ENCODE data around the gene SYNGR2.

Gene SYNGR2

DNA sequence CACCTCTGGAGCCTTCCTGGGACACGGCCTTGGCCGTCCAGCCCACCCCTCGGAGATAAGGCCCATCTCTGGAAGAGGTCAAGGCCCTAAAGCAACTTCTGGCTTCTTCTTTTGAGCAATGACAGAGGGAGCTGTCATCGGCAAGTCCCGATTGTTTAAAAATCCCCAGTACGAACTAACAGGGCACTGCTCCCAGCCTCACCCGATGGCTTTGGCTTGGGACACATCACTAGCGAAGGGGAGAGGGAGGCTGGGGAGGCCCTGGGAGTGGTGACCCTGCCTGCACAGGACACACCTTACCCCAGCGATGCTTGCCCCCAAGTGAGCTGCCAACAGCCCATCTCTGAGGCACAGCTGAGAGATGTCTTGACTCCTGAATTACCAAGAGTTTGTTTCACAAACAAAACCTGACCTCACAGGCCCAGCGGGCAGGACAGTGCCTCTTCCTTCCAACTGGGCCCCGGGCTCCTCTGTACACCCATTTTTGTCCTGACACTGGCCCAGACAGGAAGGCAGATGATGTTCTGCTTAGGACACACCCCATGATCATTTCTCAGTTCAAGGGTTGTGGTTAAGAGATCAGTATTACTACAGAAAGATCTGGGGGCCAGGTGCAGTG is 4.8 kb downstream of the SYNGR2 start:
- DNase-seq = no peak

DNA sequence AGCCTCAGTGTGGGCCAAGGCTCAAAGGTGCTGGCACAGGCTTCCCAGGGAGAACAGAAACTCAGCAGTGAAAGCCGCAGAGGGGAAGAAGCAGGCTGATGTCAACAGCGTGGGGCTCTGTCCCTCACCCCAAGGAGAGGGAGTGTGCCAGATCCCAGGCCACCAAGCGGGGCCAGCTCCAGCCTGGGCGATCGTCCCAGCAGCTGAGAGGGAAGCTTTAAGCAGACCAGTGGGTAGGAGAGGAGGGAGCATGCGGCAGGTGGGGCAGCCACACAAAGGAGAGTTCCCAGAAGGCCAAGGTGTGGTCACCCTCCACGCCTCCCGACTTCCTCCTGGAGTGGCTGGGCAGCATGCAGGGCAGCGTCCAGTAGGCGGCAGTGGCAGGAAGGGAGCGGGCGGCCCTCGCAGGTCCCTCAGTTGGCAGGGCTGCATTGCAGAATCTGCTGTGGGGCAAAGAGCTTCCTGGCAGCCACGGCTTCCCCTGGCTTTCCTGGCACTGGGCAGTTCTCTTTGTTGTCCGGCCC is 6.0 kb downstream of the SYNGR2 start:
- peak; percentile 46 for DNase-seq

DNA sequence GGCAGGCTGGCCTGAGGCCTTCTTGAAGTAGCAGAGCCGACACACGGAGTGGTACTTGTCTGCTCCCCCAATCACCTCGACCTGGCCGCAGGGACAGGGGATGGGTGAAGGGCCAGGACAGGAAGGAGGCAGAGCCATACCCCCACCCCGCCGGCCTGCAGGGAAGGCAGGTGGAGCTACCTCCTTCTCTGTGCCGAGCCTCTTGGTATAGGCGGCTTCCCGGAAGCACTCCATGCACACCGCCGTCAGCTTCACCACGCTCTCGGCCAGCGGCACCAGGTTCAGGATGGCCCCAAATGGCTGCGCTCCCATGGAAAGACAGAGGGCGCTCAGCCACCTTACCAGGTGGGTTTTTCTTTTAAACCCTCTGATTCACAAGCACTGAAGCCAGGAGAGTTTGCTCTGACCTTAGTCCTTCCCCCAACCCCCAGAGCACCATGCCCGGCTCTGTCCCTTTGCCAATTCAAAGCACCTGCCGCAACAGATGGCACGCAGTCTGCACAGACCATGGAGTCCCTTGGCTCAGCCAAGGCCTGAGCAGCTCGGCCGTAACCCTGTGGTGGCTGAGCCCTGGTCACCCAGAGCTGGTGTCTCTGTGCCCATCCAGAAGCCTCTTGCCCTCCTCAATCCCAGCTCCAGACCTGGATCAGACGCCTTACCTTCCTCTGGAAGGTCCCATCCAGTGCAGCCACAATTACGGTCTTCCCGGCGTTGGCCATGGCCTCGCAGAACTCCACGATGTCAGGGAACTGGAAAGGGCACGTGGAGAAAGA is 6.7 kb downstream of the SYNGR2 start:
- DNase-seq = no peak

DNA sequence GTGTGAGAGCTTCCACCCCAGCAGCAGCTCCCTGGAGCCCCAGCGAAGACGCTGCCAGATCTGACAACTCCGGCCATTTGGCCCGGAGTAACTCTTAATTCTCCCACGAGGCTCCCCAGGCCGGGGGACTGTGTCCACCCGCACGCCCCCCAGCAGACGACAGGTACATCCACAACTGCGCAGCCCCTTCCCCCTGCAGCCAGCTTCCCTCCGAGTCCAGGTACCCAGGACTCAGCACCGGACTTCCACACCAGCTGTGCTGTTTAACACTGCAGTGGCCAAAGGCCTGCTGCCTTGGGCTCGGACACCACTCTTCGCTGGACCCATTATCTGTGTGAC is 7.2 kb downstream of the SYNGR2 start:
- no peak for DNase-seq

DNA sequence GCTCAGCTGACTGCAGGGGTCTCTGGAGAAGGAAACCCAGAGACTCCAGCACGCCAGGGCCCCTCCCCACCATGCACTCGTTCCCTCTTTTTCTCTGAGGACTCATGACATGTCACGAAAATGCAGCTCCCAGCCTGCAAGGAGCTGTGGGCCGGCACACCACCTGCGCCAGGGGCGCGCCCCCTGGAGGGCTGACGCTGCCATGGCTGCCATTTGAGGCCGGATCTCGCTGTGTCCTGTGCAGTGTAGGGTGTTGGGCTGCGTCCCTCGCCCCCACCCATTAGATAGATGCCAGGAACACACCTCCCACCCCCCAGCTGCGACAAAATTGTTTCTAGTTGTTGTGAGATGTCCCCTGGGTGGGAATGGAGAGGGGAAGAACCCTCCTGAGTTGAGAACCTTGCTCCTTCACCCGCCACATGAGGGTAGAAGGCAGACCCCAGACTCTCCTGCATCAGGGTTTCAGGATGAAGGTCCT is 8.2 kb downstream of the SYNGR2 start:
- DNase-seq = peak; percentile 70

DNA sequence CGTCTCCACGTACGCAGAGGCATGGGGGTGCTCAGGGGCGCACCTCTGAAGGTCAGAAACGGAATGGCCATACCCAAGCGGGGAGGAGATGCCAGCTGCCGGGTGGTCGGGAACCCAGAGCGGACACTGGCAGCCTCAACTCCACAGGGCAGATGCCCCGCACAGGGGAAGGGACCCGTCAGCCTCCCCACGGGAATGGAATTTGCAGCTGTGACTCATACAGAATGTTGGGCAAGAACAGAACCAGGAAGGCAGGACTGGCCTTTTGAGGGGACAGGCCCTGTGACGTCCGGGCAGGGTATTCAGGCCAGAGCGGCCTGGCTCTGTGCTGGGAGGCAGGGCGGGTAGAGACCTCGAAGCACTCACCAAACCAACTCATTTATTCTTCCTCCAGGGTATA is 11.0 kb downstream of the SYNGR2 start:
- no peak for DNase-seq

DNA sequence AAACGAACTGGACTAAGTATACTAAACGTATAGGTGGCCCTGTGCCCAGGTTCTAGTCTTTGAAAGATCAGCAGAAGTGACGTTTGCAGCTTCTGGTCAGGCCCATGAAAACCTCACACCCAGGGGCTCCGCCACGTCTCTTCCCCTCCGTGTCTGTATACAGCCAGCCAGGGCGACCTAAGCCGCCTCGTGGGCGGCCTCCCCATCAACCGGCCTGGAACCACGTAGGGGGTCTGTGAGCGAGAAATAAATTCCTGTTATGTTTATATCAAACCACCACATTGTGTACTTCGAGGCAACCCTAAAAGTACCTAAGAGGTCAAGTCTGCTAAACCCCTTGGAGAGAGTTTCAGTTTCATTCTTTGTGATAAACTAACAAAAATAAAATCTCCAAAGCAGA is 11.7 kb downstream of the SYNGR2 start:
- DNase-seq = no peak

DNA sequence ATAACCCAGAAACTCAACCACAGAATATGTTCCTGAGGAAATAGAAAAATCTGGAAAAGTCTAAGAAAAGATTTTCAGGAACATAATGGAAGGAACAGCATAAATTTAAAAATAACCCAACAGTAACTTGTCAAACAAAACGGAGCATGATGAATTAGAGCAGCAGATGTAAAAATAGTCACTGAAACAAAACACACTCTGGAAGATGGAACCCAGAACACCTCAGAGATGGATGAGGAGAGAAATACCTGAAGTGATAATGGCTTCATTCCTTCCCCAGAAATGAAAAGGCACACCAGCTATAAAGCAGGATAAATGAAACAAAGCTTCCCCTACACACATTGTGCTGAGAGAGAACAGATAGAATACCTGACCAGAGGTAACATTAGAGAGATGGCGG is 12.1 kb downstream of the SYNGR2 start:
- no peak for DNase-seq

DNA sequence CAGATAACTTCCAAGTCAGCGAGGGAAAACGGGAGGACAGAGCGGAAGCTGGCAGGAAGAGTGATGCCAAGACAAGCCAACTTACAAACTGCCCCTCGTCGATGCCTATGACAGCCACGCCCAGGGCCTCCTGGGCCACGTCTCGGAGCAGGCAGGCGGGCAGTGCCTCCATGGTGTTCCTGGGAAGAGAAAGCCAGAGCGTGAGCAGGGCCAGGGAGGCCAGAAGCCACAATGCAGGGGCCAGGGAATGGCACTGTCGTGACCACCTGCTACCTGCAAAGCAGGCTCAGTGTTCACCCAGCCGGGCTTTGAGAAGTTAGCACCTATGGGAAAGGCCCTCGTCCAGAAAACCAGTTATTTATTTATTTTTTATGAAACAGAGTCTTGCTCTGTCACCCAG is 14.1 kb downstream of the SYNGR2 start:
- no peak for DNase-seq

DNA sequence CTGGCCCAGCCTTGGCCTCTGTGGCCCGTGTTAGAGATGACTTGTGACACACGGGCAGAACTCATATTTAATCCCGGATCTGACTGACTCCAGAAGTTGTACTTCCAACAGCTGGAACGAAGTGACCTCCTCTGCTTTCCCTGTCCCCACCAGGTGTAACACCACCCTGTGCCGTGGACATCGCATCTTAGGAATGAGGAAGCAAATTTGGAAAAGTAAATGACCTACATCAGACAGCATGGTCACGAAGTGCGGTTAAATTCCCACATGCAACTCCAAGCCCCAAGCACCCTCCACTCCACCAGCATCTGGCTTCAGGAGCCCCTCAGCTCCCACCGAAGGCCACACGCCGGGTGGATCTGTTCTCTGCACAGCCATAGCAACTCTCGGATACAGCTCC is 15.5 kb downstream of the SYNGR2 start:
- DNase-seq = no peak

DNA sequence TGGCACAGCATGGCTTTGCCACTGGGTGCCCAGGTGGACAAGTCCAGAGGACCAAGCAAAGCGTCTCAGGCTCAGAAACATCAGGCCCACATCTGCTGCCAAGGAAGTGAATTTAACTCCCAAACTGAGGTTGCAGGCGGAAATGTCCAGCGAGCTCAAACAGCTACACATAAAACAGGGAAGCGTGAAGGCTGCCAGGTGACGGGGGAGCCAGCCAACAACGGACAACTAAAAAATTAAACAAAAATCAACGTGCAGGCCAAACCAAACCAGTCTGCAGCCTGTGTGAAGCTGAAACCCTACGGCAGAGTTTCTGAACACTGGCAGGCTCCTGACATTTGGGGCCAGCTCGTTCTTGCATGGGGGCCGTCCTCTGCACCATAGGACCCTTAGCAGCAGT is 16.0 kb downstream of the SYNGR2 start:
- DNase-seq = peak; percentile 53

DNA sequence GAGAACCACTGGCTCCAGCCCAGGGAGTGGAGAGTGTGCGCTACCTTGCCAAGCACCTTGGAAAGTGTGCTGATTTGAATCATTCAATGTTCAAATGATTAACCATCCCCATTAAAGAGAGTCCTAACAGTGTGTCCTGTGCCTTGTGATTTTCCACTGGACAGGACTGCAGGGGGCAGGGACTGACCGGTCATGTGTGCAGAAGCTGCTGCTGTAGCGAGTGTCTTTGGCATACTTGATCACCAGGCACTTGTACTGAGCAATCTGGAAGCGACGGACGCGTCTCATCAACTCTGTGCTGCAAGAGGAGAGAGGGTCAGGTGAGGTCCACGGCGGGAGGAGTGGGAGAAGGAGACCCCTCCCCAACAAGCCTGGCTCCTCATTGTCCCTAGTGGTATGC is 16.5 kb downstream of the SYNGR2 start:
- no peak for DNase-seq

DNA sequence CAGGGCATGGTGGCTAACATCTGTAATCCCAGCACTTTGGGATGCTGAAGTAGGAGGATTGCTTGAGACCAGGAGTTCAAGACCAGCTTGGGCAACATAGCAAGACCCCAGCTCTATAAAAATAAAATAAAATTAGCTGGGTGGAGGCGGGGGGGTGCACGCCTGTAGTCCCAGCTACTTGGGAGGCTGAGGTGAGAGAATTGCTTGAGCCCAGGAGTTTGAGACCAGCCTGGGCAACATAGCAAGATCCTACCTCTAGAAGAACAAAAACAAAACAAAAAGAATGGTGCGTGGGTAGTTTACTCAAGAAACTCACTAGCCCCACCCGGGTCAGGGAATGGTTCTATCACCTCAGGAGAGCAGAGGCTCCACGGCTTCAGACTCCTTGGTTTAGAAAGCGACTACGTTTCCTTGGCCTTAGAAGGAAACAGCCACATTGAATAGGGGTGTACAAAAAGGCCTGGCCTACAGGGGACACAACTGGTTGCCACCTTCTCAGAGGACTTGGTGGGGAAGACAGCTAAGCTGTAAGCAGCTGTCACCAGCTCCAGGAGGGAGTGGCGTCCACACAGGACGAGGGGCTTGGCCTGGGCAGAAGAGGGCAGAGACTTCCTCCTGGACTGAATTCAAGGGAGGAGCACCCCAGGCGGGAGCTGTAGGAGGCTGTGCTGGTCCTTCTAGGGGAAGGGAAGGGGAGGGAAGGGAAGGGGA is 17.8 kb downstream of the SYNGR2 start:
- DNase-seq = peak; percentile 66

DNA sequence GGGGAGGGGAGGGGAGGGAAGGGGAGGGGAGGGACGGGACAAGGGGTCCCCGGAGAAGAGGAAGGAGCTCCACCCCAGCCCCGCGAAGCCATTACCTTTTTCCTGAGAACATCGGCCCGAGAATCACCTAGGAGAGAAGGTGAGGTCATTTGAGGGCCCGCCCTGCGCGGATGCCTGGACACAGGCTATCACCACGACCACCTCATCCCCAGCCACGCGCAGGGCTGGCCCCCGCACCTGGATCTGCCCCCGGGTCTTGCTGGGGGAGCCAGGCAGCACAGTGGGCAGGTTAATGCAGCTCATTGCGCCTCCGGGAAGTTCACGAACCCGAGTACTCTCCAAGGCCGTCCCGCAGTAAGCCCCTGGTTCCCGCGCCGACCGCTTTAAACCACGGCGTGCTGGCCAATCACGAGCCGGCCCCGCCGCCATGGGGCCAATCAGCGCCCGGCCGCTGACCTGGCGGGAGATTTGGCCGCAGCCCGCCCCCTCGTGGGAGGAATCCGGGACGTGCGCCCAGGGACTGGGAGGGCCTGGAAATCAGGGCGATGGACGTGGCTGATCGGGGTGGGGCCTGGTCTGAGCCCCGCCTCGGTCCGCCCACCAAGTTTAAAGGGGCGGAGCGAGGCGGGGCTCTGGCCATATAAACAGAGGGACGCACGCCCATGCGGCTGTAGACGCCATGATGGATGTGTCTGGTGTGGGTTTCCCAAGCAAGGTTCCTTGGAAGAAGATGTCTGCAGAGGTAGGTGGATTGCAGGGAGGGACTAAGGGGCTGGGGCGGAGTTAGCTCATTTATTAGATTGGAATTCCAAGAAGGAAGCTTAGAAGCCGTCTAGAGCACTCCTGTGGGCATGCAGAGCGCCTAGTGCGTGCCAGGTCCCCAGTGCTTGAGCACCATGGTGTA is 18.6 kb downstream of the SYNGR2 start, which contains the start of the genes AFMID and TK1:
Gene AFMID, plus strand, starts transcription at position 671 of the 904 bp plus-strand sequence. Its CDS starts 9 bp downstream, at position 680.
Gene TK1, minus strand, starts transcription at position 361 of the 904 bp plus-strand sequence. Its CDS starts 58 bp downstream, at position 303.
- DNase-seq = peak; percentile 98

DNA sequence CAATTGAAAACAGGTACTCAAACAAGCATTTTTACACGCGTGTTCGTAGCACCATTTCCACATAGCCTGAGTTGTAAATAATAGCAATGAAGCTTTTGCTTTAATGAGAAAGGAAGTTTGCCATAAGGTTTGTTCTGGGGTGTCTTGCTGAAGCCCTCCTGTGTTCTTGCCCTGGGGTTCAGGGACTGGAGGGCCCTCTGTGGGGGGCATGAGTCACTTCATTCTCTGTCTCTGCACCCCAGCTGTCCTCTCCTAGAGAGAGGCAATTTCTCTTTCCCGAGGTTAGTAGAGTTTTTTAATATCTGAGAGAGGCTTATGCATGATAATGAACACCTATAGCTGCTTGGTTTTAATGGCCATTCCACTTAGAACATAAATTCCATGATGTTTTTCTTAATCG is 28.3 kb downstream of the SYNGR2 start:
- DNase-seq = no peak

DNA sequence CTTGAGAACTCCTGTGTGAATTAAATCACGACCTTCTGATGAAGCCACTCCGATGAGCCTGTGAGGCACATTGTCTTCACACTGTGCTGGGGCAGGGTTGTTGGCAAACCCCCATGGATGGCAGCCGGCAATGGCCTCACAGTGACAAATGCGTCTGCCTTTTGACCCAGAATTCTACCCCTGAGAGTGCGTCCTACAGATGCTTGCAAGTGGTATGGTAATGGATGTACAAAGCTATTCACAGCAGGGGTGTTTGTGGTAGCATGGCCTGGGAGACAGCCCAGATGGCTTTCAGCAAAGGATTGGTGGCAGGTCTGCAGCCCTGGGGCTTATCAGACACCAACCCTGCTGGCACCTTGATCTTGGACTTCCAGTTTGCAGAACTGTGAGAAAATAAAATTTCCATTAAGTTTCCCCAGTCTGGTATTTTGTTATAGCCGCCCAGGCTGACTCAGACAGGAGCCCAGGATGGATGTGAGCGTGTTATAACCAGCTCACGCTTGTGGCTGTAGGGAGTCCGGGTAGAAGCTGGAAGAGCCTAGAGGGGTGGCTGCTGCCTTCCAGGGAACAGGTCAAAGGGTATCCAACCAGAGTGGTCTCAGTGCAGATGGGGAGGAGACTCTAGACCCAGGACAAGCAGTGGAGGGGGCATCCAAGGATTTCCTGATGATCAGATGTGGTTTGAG is 28.9 kb downstream of the SYNGR2 start:
- DNase-seq = no peak

DNA sequence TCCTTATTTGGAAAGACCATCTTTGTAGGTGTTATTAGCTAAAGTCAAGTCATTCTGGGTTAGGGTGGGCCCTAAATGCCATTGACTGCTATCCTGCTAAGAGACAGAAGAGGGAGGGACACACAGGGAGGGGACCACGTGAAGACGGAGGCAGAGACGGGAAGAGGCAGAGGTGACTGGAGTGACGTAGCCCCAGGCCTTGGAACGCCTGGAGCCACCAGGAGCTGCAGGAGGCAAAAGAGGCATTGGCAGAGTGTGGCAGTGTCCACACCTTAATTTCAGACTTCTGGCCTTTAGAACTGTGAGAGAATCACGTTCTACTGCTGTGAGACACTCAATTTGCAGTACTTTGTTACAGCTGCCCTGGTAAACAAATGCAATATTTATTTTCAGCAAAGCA is 32.1 kb downstream of the SYNGR2 start:
- DNase-seq = no peak

DNA sequence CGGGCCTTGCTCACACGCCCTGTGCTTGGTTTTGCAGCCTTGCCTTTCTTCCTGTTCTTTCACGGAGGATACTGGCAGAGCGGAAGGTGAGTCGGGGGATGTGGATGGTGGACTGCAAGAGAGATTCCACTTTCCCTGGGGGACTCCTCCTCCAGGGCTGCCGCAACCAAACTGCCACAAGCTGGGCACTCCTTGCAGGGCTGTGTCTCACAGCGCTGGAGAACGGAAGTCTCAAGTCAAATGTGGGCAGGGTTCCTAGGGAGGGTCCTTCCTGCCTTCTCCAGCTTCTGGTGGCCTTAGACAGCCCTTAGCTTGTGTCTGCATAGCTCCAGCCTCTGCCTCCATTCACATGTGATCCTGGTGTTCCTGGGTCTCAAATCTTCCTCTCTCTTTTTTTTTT is 34.3 kb downstream of the SYNGR2 start:
- DNase-seq = no peak

DNA sequence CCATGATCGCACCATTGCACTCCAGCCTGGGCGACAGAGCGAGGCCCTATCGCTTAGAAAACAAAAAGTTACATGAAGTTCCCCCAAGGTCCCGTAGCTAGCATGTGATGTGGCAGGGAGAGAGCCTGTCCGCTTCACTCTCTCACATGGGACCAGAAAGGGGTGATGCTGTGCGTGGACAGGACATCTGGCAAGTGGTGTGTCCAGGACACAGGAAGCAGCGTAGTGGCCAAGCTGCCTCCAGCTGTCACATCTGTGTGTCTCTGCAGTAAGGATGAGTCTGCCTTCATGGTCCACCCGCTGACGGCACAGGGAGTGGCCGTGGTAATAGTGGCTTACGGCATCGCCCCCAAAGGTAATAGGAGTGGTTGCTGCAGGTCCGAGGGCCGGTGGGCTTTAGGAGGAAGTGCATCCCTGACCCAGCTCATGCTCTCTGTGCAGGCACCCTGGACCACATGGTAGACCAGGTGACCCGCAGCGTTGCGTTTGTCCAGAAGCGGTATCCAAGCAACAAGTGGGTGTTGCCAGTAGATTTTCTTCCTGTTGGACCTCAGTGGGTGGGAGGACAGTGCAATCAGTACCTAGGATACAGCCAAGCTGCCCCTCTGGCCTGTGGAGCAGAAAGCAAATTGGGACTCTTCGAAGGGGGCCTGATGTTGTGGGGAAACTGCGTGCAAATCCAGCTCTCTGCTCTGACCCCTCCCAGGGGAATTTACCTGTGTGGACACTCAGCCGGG is 36.2 kb downstream of the SYNGR2 start:
- no peak for DNase-seq

DNA sequence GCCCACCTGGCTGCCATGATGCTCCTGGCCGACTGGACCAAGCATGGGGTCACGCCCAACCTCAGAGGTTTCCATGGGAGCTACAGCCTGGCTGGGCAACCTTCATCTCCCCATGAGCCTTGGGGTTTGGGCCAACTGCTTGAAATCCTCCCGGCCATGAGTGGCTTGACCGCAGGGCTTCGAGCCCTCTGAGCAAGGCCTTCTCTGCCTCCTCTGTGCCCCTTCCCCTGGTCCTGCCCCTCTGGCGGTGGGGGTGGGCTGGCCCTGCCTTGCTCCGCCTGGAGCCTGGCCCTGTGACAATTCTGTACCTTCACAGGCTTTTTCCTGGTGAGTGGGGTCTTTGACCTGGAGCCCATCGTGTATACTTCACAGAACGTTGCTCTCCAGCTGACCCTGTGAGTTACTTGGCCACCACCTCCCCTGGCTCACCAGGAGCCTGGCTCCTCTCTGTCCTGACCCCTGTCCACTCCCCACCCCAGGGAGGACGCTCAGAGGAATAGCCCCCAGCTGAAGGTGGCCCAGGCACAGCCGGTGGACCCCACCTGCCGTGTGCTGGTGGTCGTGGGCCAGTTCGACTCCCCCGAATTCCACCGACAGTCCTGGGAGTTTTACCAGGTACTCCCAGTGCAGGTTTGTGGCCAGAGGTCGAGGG is 36.9 kb downstream of the SYNGR2 start:
- no peak for DNase-seq

DNA sequence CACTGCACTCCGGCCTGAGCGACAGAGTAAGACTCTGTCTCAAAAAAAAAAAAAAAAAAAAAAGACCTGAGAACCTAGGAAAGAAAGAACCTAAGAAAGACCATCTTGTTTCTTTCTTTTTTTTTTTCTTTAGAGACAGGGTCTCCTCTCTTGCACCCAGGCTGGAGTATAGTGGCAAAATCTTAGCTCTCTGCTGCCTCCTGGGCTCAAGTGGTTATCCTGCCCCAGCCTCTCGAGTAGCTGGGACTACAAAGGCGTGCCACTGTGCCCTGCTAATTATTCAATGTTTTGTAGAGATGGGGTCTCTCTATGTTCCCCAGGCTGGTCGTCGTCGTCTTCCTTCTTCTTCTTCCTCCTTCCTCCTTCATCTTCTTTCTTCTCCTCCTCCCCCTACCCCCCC is 37.9 kb downstream of the SYNGR2 start:
- DNase-seq = no peak

Data from right hindlimb (tissue), 1 donor.